Nephron (organoid): Measurements from ENCODE around the gene FUBP1.

Experiments
- H3K27ac Mint-ChIP-seq, 3 experiments: 2 replicates each; pipeline ENCODE4 v1.8.0; 2020; ENCODE audit warnings: mixed read lengths in 3 of 3, mild to moderate bottlenecking in 2 of 3, moderate library complexity in 1 of 3
- H3K27me3 Mint-ChIP-seq: 2 replicates; pipeline ENCODE4 v1.8.0; 2021; ENCODE audit warnings: low read depth, mild to moderate bottlenecking, moderate library complexity, mixed read lengths
- H3K36me3 Mint-ChIP-seq: 2 replicates; pipeline ENCODE4 v1.8.0; 2020; ENCODE audit warnings: low read depth, mixed read lengths
- H3K4me1 Mint-ChIP-seq: 2 replicates; pipeline ENCODE4 v1.8.0; 2020; ENCODE audit warnings: mixed read lengths
- H3K4me3 Mint-ChIP-seq, 3 experiments: 2 replicates each; pipeline ENCODE4 v1.8.0; 2020; ENCODE audit warnings: mild to moderate bottlenecking in 3 of 3, mixed read lengths in 3 of 3, moderate library complexity in 2 of 3
- H3K9me3 Mint-ChIP-seq: 2 replicates; pipeline ENCODE4 v1.8.0; 2020; ENCODE audit warnings: mixed read lengths
- TF ChIP-seq, protein P1 (sequence below), 3 experiments: fragments of 200-600 bp; sonication (generic); IDR thresholded peaks; one replicate each; pipeline ENCODE4 v1.5.0; 2021; ENCODE audit warnings: antibody characterized with exemption in 3 of 3; ENCODE audit not compliant: unreplicated experiment in 3 of 3

FUBP1 gene

DNA sequence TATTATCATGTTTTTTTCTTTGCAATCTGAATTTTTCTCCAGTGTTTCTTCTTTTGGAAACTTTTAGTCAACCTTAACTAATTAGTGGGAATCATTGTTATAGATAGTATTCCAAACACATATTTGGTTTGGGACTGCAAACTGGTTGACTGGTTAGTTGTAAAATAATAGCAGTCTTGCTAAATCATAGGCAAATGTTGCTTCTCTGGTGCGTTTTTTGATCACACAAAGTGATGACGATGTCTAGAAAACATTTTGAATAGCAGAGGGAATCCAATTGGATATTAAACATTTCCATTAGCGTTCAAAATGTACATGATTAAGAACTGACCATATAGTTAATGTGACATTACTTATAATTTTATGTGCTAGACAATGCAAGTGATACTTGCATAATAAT is 30.4 kb upstream of the FUBP1 start:
- TF ChIP-seq, protein P1, sequence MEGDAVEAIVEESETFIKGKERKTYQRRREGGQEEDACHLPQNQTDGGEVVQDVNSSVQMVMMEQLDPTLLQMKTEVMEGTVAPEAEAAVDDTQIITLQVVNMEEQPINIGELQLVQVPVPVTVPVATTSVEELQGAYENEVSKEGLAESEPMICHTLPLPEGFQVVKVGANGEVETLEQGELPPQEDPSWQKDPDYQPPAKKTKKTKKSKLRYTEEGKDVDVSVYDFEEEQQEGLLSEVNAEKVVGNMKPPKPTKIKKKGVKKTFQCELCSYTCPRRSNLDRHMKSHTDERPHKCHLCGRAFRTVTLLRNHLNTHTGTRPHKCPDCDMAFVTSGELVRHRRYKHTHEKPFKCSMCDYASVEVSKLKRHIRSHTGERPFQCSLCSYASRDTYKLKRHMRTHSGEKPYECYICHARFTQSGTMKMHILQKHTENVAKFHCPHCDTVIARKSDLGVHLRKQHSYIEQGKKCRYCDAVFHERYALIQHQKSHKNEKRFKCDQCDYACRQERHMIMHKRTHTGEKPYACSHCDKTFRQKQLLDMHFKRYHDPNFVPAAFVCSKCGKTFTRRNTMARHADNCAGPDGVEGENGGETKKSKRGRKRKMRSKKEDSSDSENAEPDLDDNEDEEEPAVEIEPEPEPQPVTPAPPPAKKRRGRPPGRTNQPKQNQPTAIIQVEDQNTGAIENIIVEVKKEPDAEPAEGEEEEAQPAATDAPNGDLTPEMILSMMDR (IDR thresholded peaks at IDR 0.05; ENCODE audit: unreplicated experiment in 3 of 3) = no peak
- peaks cover 40% of the 10 kb centered on the region for H3K4me1 Mint-ChIP-seq
- H3K27me3 Mint-ChIP-seq = no peaks in the 10 kb centered on the region
- no peak overlapping the region for H3K27ac Mint-ChIP-seq
- H3K9me3 Mint-ChIP-seq = no peaks in the 10 kb centered on the region
- peaks cover 7% of the 10 kb centered on the region for H3K36me3 Mint-ChIP-seq
- peak overlapping the region in 2 of 3 experiments; percentile 31 to 44 for H3K4me3 Mint-ChIP-seq

- no peaks in the 10 kb centered on the region for H3K9me3 Mint-ChIP-seq
- no peaks in the 10 kb centered on the region for H3K27me3 Mint-ChIP-seq
- TF ChIP-seq, protein P1 (IDR thresholded peaks at IDR 0.05; ENCODE audit: unreplicated experiment in 3 of 3) = no peak
- peaks cover 53% of the 10 kb centered on the region for H3K4me1 Mint-ChIP-seq
- H3K4me3 Mint-ChIP-seq = peak overlapping the region; percentile 9 to 73 (median 34)
- peaks cover under 1% of the 10 kb centered on the region for H3K36me3 Mint-ChIP-seq
- H3K27ac Mint-ChIP-seq = no peak overlapping the region
Measured at GRCh38 chr1:78007677-78008341, 28.9 kb upstream of the FUBP1 start.

GRCh38 chr1:78006521-78006920 is 27.6 kb upstream of the FUBP1 start:
- Mint-ChIP-seq H3K36me3 (no peaks in the 10 kb centered on the region), H3K27ac (peak overlapping the region in 2 of 3 experiments; percentile 91 to 98), H3K27me3 (no peaks in the 10 kb centered on the region), H3K9me3 (no peaks in the 10 kb centered on the region), H3K4me3 (peak overlapping the region; percentile 86 to 94 (median 88)), H3K4me1 (peaks cover 55% of the 10 kb centered on the region)
- TF ChIP-seq, protein P1 (IDR thresholded peaks at IDR 0.05; ENCODE audit: unreplicated experiment in 3 of 3) = no peak

DNA sequence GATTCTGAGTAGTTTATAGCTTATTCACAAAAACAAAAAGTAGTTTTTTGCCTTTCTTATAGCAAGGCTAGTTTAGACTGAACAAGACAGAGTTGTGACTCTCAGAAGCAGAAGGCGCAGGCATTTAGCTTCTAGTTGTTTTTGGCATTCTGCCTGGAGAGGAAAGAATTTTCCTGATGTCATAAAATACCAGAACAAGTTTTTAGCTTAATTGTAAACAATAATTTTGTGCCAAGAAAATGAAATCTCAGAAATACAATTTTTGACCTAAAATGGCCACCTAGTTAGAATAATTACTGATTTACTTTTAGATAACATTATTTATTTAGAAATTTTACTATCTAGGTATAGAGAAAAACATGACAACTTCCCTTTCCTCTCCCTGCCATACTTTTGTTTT is 26.9 kb upstream of the FUBP1 start:
- TF ChIP-seq, protein P1 (IDR thresholded peaks at IDR 0.05; ENCODE audit: unreplicated experiment in 3 of 3) = no peak
- peak overlapping the region; percentile 86 to 94 (median 88) for H3K4me3 Mint-ChIP-seq
- no peaks in the 10 kb centered on the region for H3K27me3 Mint-ChIP-seq
- H3K9me3 Mint-ChIP-seq = no peaks in the 10 kb centered on the region
- peaks cover 51% of the 10 kb centered on the region for H3K4me1 Mint-ChIP-seq
- peak overlapping the region; percentile 91 to 98 (median 98) for H3K27ac Mint-ChIP-seq
- H3K36me3 Mint-ChIP-seq = no peaks in the 10 kb centered on the region

DNA sequence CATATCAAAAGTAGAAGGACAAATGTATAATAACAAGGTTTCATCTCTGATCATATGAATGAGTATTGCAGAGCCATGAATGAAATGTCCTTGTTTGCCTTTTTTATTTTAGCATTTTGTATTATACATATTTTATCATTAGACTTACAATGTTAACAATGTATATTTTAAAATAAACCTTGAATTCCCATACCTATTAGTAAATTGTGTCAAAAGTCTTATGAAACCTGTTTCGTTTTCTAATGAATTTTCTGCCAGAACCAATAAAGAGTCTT is 26.5 kb upstream of the FUBP1 start:
- peaks cover 47% of the 10 kb centered on the region for H3K4me1 Mint-ChIP-seq
- no peaks in the 10 kb centered on the region for H3K9me3 Mint-ChIP-seq
- H3K36me3 Mint-ChIP-seq = no peaks in the 10 kb centered on the region
- no peaks in the 10 kb centered on the region for H3K27me3 Mint-ChIP-seq
- TF ChIP-seq, protein P1 (IDR thresholded peaks at IDR 0.05; ENCODE audit: unreplicated experiment in 3 of 3) = no peak
- peak overlapping the region; percentile 91 to 98 (median 98) for H3K27ac Mint-ChIP-seq
- H3K4me3 Mint-ChIP-seq = peak overlapping the region; percentile 86 to 94 (median 88)
